ENCODE results near the gene ZNF326.

GRCh38 chr1:90039652-90040051 is 44.7 kb downstream of the ZNF326 start:
- TF ChIP-seq POLR2A (IDR thresholded peaks at IDR 0.05; ENCODE audit: low read depth, low read length): no peak
- TF ChIP-seq POLR2AphosphoS5 (IDR thresholded peaks at IDR 0.05; ENCODE audit: low read depth, low read length): no peak
- TF ChIP-seq TAF1 (IDR thresholded peaks at IDR 0.05; ENCODE audit: borderline replicate concordance, low read depth, low read length): no peak
